Mesodermal cell (in vitro differentiated cells): ENCODE results near the gene IQUB.
"Not testable (repeated sequence)": the region's sequence is repeated elsewhere in the genome, so short reads cannot be mapped to it uniquely, and the experiment has no call there.

Source experiments
- H3K27ac ChIP-seq: 2 replicates; pipeline ENCODE4 v1.7.0; 2013; ENCODE audit warnings: mild to moderate bottlenecking, low read depth, low read length, moderate library complexity; ENCODE audit not compliant: severe bottlenecking
- H3K36me3 ChIP-seq: 2 replicates; pipeline ENCODE4 v1.7.1; 2013; ENCODE audit warnings: mild to moderate bottlenecking, low read length, moderate library complexity; ENCODE audit not compliant: control insufficient read depth, insufficient read depth
- H3K4me1 ChIP-seq: one replicate; pipeline ENCODE4 v1.7.1; 2013; ENCODE audit warnings: mild to moderate bottlenecking, low read length; ENCODE audit not compliant: insufficient read depth, control insufficient read depth, poor library complexity, severe bottlenecking
- H3K4me3 ChIP-seq: 2 replicates; pipeline ENCODE4 v1.7.0; 2013; ENCODE audit warnings: low read length, control low read depth, mild to moderate bottlenecking; ENCODE audit not compliant: insufficient read depth, poor library complexity, severe bottlenecking; ENCODE audit errors: extremely low read depth
- H3K9me3 ChIP-seq: 2 replicates; pipeline ENCODE4 v1.7.1; 2013; ENCODE audit warnings: mild to moderate bottlenecking, low read length, moderate library complexity; ENCODE audit not compliant: control insufficient read depth
- WGBS, 2 experiments: methylation state at CpG; one replicate each; pipeline ENCODE4 v1.1.5; 2013; ENCODE audit warnings: missing lambda C conversion rate in 2 of 2; ENCODE audit not compliant: insufficient coverage in 2 of 2; 5-methylcytosine and 5-hydroxymethylcytosine counted together

Gene IQUB

DNA sequence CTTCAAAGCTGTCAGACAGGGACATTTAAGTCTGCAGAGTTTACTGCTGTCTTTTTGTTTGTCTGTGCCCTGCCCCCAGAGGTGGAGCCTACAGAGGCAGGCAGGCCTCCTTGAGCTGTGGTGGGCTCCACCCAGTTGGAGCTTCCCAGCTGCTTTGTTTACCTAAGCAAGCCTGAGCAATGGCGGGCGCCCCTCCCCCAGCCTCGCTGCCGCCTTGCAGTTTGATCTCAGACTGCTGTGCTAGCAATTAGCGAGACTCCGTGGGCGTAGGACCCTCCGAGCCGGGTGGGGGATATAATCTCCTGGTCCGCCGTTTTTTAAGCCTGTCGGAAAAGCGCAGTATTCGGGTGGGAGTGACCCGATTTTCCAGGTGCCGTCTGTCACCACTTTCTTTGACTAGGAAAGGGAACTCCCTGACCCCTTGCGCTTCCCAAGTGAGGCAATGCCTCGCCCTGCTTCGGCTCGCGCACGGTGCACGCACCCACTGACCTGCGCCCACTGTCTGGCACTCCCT lies 6.6 kb downstream of the IQUB start:
- H3K9me3 ChIP-seq, H3K36me3 ChIP-seq, H3K4me1 ChIP-seq, H3K27ac ChIP-seq, H3K4me3 ChIP-seq: not testable (repeated sequence)
- 60% methylated on average over 1 of the region's 24 CpGs; no CpG with 5 or more reads in 1 of the 2 experiments for WGBS, 2 experiments

DNA sequence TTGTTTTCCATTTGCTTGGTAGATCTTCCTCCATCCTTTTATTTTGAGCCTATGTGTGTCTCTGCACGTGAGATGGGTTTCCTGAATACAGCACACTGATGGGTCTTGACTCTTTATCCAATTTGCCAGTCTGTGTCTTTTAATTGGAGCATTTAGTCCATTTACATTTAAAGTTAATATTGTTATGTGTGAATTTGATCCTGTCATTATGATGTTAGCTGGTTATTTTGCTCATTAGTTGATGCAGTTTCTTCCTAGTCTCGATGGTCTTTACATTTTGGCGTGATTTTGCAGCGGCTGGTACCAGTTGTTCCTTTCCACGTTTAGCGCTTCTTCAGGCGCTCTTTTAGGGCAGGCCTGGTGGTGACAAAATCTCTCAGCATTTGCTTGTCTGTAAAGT lies 7.9 kb downstream of the IQUB start:
- no CpG with 5 or more reads among the region's 7 CpGs for WGBS, 2 experiments
- not testable (repeated sequence) for H3K4me1 ChIP-seq, H3K4me3 ChIP-seq, H3K36me3 ChIP-seq, H3K27ac ChIP-seq, H3K9me3 ChIP-seq

DNA sequence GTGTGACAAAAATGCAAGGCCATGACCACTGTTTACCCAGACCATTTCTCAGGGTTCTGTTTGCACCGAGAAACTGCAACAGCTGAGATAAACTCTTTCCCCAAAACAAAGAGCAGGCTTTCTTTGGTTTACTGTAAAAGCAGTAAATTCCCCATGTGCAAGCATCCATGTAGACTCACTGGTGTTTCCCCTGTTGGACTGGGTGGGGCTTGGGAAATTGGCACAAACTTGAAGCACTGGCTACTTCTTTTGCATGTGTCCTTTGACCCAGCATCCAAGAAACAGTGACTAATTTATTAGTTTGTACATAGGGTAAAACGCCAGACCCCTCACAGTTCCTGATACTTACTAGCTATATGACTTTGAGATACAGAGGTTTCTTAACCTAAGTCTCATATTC lies 12.3 kb downstream of the IQUB start:
- WGBS, 2 experiments: 71 to 100% methylated on average over 1 of the region's 2 CpGs
- H3K36me3 ChIP-seq: no peaks in the 10 kb centered on the region
- H3K27ac ChIP-seq: no peak overlapping the region
- no peaks in the 10 kb centered on the region for H3K4me1 ChIP-seq
- H3K9me3 ChIP-seq: no peaks in the 10 kb centered on the region
- H3K4me3 ChIP-seq: no peak overlapping the region

GRCh38 chr7:123505221-123505620 lies 29.2 kb downstream of the IQUB start:
- 88 to 94% methylated on average over 2 of the region's 2 CpGs for WGBS, 2 experiments
- no peaks in the 10 kb centered on the region for H3K36me3 ChIP-seq
- H3K4me3 ChIP-seq: no peak overlapping the region
- H3K27ac ChIP-seq: no peak overlapping the region
- H3K4me1 ChIP-seq: no peaks in the 10 kb centered on the region
- peaks cover 4% of the 10 kb centered on the region for H3K9me3 ChIP-seq

- peak overlapping the region; percentile 2 for H3K27ac ChIP-seq
- 80 to 91% methylated on average over 3 to 4 of the region's 5 CpGs for WGBS, 2 experiments
- no peaks in the 10 kb centered on the region for H3K4me1 ChIP-seq
- H3K9me3 ChIP-seq: peaks cover 4% of the 10 kb centered on the region
- no peaks in the 10 kb centered on the region for H3K36me3 ChIP-seq
- H3K4me3 ChIP-seq: no peak overlapping the region
These were observed 32.2 kb downstream of the IQUB start for GRCh38 chr7:123502201-123502600.

DNA sequence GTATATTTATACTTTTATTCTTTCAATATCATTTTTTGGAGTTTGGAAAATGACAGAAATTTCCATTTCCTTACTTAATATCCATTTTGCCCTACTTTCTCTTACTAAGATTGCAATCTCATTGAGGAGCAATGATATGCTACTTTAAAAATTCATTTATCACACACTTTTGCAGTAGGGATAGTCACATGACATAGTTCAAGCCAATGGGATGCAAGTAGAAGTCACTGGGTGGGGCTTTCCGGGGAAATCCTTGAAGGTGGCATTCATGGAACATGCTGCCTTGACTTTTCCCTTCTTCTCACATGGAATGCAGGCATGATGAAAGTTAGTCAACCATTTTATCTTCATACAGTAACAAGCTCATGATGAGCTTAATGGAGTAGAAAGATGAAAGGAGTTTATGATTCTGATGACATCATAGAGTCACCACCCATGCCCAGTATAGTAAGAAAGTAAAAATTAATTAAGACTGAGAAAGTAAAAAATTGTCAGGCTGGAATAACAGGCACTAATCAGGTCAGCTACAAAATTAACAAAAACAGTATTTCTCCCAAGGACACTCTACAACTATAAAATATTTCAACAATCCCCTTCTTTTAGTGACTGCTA lies 33.4 kb downstream of the IQUB start:
- Histone ChIP-seq H3K27ac (no peak overlapping the region), H3K9me3 (peaks cover 4% of the 10 kb centered on the region), H3K4me1 (no peaks in the 10 kb centered on the region), H3K4me3 (no peak overlapping the region), H3K36me3 (no peaks in the 10 kb centered on the region)
- 100% methylated on average over 1 of the region's 1 CpG; no CpG with 5 or more reads in 1 of the 2 experiments for WGBS, 2 experiments

DNA sequence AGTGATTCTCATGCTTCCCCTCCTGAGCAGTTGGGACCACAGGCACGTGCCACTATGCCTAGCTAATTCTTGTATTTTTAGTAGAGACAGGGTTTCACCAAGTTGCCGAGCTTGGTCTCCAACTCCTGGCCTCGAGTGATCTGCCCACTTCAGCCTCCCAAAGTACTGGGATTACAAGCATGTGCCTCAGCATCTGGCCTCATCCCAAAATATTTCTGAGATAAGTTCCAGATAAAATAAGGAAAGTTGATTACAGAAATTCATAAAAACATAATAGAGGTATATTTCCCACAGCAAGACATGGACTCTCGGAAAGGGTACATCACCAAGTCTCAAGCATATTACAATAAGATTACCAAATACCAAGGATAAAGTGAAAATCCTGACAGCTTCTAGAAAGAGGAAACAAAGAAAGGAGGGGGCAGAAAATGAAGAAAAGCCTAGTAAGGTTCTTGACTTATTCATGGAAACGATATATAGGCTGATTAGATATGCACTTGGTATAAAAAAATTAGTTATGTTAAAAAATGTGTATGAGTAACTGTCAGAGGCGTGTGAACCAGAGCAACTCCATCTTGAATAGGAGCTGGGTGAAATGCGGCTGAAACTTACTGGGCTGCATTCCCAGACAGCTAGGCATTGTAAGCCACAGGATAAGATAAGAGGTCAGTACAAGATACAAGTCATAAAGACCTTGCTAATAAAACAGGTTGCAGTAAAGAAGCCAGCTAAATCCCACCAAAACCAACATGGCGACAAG lies 35.0 kb downstream of the IQUB start:
- H3K27ac ChIP-seq: no peak overlapping the region
- no peaks in the 10 kb centered on the region for H3K4me1 ChIP-seq
- WGBS, 2 experiments: 89 to 96% methylated on average over 3 to 4 of the region's 8 CpGs
- no peaks in the 10 kb centered on the region for H3K36me3 ChIP-seq
- H3K4me3 ChIP-seq: no peak overlapping the region
- H3K9me3 ChIP-seq: no peaks in the 10 kb centered on the region

DNA sequence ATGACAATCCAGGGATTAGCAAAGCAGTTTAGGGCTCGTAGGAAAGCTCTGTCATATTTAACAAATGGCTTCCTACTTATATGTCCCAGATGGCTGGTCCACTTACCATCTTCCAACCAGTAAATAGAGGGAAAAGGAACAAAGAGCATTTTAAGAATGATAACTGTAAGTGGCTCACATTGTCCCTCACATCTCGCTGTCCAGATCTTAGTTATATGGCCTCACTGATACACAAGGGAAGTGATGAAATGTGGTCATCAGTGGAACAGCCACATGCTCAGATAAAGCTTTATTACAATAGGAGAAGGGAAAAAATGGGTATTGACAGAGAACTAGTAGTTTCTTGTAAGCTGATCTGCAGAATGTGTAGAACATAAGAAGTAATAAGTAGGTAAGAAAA lies 35.8 kb downstream of the IQUB start:
- Histone ChIP-seq H3K9me3 (no peaks in the 10 kb centered on the region), H3K27ac (no peak overlapping the region), H3K36me3 (no peaks in the 10 kb centered on the region), H3K4me1 (no peaks in the 10 kb centered on the region), H3K4me3 (no peak overlapping the region)
- 84% methylated on average over 2 of the region's 2 CpGs; no CpG with 5 or more reads in 1 of the 2 experiments for WGBS, 2 experiments

- Histone ChIP-seq H3K4me3 (no peak overlapping the region), H3K4me1 (no peaks in the 10 kb centered on the region), H3K9me3 (no peaks in the 10 kb centered on the region), H3K36me3 (no peaks in the 10 kb centered on the region), H3K27ac (no peak overlapping the region)
- WGBS, 2 experiments: no CpG with 5 or more reads among the region's 1 CpG
These were observed 36.4 kb downstream of the IQUB start for GRCh38 chr7:123498031-123498430.

DNA sequence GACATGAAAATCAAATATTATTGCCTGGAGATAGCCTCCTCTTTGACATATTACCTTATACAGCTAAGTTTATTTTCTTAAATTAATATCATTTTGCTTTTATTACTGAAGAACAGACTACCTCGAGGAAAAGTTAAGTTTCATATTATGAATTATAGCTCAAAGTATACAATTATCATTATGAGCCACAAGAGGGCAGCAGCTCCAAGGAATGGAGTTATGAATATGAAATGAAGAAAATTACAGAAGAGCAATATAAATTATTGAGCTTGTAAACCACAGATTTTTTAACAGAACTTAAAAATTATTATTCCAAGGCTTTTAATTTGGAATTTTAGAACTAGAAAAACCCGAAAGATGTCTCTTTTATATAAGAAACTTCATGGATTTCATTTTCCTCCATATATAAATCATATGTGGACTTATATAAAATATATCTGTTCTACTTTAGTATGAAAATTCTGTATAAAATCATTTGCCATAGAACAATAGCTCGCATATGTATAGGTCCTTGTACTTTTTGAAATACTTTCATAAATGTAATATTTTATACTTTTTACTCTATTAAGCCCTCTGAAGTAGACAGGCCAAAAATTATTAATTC lies 40.1 kb downstream of the IQUB start:
- H3K36me3 ChIP-seq: no peaks in the 10 kb centered on the region
- no CpG with 5 or more reads among the region's 3 CpGs for WGBS, 2 experiments
- H3K27ac ChIP-seq: no peak overlapping the region
- no peaks in the 10 kb centered on the region for H3K4me1 ChIP-seq
- no peaks in the 10 kb centered on the region for H3K9me3 ChIP-seq
- H3K4me3 ChIP-seq: no peak overlapping the region

DNA sequence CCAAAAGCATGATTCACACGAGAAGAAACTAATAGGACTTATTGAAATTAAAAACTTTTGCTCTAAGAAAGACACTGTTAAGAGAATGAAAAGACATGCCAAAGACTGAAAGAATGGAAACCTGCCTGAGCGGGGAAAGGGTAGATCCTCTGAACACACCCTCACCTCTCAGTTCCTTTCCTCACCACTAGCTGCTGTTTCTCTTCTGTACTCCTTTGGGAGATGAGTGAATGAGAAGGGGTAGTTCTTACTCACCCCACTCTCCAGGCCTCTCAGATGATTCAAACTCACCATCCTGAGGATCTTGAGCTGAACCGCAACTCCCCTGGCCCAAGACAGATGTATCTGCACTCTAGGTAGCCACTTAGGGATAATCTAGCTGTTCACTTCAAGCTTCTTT lies 41.9 kb downstream of the IQUB start:
- 92 to 100% methylated on average over 1 to 2 of the region's 3 CpGs for WGBS, 2 experiments
- no peaks in the 10 kb centered on the region for H3K9me3 ChIP-seq
- H3K27ac ChIP-seq: no peak overlapping the region
- no peak overlapping the region for H3K4me3 ChIP-seq
- H3K36me3 ChIP-seq: no peaks in the 10 kb centered on the region
- H3K4me1 ChIP-seq: no peaks in the 10 kb centered on the region
